Progenitor cell of endocrine pancreas (in vitro differentiated cells): ENCODE measurements around the gene ACOXL. TPM values are rescaled to one million over a fixed set of nuclear protein-coding genes. Genes with fewer than 3 reads are reported as not detected.
A peak's percentile ranks its signal among the peaks of the same experiment; 100 is the strongest.
"Not testable (repeated sequence)": the region's sequence is repeated elsewhere in the genome, so short reads cannot be mapped to it uniquely, and the experiment has no call there.

Source experiments
- DNase-seq: peaks from one replicate; pipeline ENCODE4 v3.0.0; 2021; ENCODE audit warnings: low spot score; ENCODE audit not compliant: unreplicated experiment
- H3K27ac Mint-ChIP-seq: 2 replicates; pipeline ENCODE4 v1.8.0; 2021; ENCODE audit warnings: mild to moderate bottlenecking, moderate library complexity, mixed read lengths
- H3K27me3 Mint-ChIP-seq: 2 replicates; pipeline ENCODE4 v1.8.0; 2021; ENCODE audit warnings: mixed read lengths
- H3K36me3 Mint-ChIP-seq: 2 replicates; pipeline ENCODE4 v1.8.0; 2022; ENCODE audit warnings: mixed read lengths; ENCODE audit not compliant: insufficient read depth
- H3K4me1 Mint-ChIP-seq: 2 replicates; pipeline ENCODE4 v1.8.0; 2021; ENCODE audit warnings: low read depth, mixed read lengths
- H3K4me3 Mint-ChIP-seq: 2 replicates; pipeline ENCODE4 v1.8.0; 2021; ENCODE audit warnings: low read depth, mild to moderate bottlenecking, moderate library complexity, mixed read lengths
- H3K9me3 Mint-ChIP-seq: 2 replicates; pipeline ENCODE4 v1.8.0; 2021; ENCODE audit warnings: low read depth, mixed read lengths
- CTCF ChIP-seq: fragments of 200-600 bp; sonication (generic); IDR thresholded peaks from one replicate; pipeline ENCODE4 v1.5.0; 2021; ENCODE audit warnings: antibody characterized with exemption, mild to moderate bottlenecking; ENCODE audit not compliant: unreplicated experiment
- total RNA-seq: library from RNA; stranded (reverse); gene quantifications from 2 replicates; pipeline ENCODE4 v1.2.1, GENCODE V29; 2021

Gene ACOXL
- total RNA-seq, 1 donor from 2014 or later = 0.19 TPM

GRCh38 chr2:110958346-110959119 is 226.2 kb downstream of the ACOXL start:
- no peak for TF ChIP-seq CTCF
- DNase-seq = no peak
- Mint-ChIP-seq H3K4me3 (no peak overlapping the region), H3K36me3 (no peaks in the 10 kb centered on the region), H3K9me3 (peaks cover 2% of the 10 kb centered on the region), H3K4me1 (peaks cover 7% of the 10 kb centered on the region), H3K27ac (no peak overlapping the region), H3K27me3 (peaks cover 7% of the 10 kb centered on the region)

- Mint-ChIP-seq H3K27ac (no peak overlapping the region), H3K4me3 (no peak overlapping the region), H3K9me3 (no peaks in the 10 kb centered on the region), H3K27me3 (peaks cover 7% of the 10 kb centered on the region), H3K4me1 (peaks cover 7% of the 10 kb centered on the region), H3K36me3 (no peaks in the 10 kb centered on the region)
- DNase-seq = no peak
- TF ChIP-seq CTCF = no peak
These were observed 226.8 kb downstream of the ACOXL start for GRCh38 chr2:110959198-110959597.

GRCh38 chr2:110960281-110960680 is 227.9 kb downstream of the ACOXL start:
- no peak for DNase-seq
- peaks cover 2% of the 10 kb centered on the region for H3K4me1 Mint-ChIP-seq
- TF ChIP-seq CTCF = no peak
- H3K36me3 Mint-ChIP-seq = no peaks in the 10 kb centered on the region
- no peaks in the 10 kb centered on the region for H3K9me3 Mint-ChIP-seq
- H3K27me3 Mint-ChIP-seq = peaks cover 7% of the 10 kb centered on the region
- no peak overlapping the region for H3K4me3 Mint-ChIP-seq
- no peak overlapping the region for H3K27ac Mint-ChIP-seq

- Mint-ChIP-seq H3K4me1 (peaks cover 2% of the 10 kb centered on the region), H3K36me3 (no peaks in the 10 kb centered on the region), H3K27me3 (peaks cover 7% of the 10 kb centered on the region), H3K4me3 (no peak overlapping the region), H3K27ac (no peak overlapping the region), H3K9me3 (no peaks in the 10 kb centered on the region)
- DNase-seq = no peak
- TF ChIP-seq CTCF = no peak
These were observed 228.6 kb downstream of the ACOXL start for GRCh38 chr2:110960954-110961353.

- H3K27me3 Mint-ChIP-seq, DNase-seq, H3K9me3 Mint-ChIP-seq, H3K4me1 Mint-ChIP-seq, H3K4me3 Mint-ChIP-seq, H3K36me3 Mint-ChIP-seq: not testable (repeated sequence)
- peak overlapping the region; percentile 16 for H3K27ac Mint-ChIP-seq
These were observed 229.3 kb downstream of the ACOXL start for GRCh38 chr2:110961643-110962042.

- DNase-seq = no peak
- Mint-ChIP-seq H3K27ac (no peak overlapping the region), H3K27me3 (no peaks in the 10 kb centered on the region), H3K4me1 (no peaks in the 10 kb centered on the region), H3K4me3 (no peak overlapping the region), H3K9me3 (peaks cover 10% of the 10 kb centered on the region), H3K36me3 (no peaks in the 10 kb centered on the region)
- TF ChIP-seq CTCF = no peak
These were observed 237.3 kb downstream of the ACOXL start for GRCh38 chr2:110969696-110970095.
